Muscle of leg (tissue), 11 donors: ENCODE measurements around the gene CCDC117. TPM values are rescaled to one million over a fixed set of nuclear protein-coding genes. Genes with fewer than 3 reads are reported as not detected.
"Not testable (repeated sequence)": the region's sequence is repeated elsewhere in the genome, so short reads cannot be mapped to it uniquely, and the experiment has no call there.

Source experiments
- DNase-seq: peaks from one replicate; pipeline ENCODE4 v3.0.0; 2013
- H3K27ac ChIP-seq: one replicate; pipeline ENCODE4 v1.5.1; 2013; ENCODE audit warnings: mild to moderate bottlenecking, low read length, control low read depth
- H3K27me3 ChIP-seq: one replicate; pipeline ENCODE4 v1.6.1; 2013; ENCODE audit warnings: low read length; ENCODE audit not compliant: control insufficient read depth, insufficient read depth
- H3K36me3 ChIP-seq: one replicate; pipeline ENCODE4 v1.6.1; 2013; ENCODE audit warnings: low read length; ENCODE audit not compliant: control insufficient read depth, insufficient read depth
- H3K4me1 ChIP-seq: one replicate; pipeline ENCODE4 v1.6.1; 2013; ENCODE audit warnings: low read length; ENCODE audit not compliant: control insufficient read depth, insufficient read depth
- H3K4me3 ChIP-seq: one replicate; pipeline ENCODE4 v1.5.1; 2013; ENCODE audit warnings: low read length, control low read depth
- H3K9me3 ChIP-seq: replicated peaks from 2 replicates; pipeline ENCODE4 v1.6.1; 2013; ENCODE audit warnings: low read depth, low read length; ENCODE audit not compliant: control insufficient read depth
- WGBS: methylation state at CpG from one replicate; pipeline ENCODE4 v1.1.5; 2013; ENCODE audit warnings: missing lambda C conversion rate; ENCODE audit not compliant: insufficient coverage; 5-methylcytosine and 5-hydroxymethylcytosine counted together
- polyA plus RNA-seq, 8 donors: library from polyadenylated mRNA; unstranded; fragments of 120-200 nt; gene quantifications; one replicate each; pipeline versions ENCODE4 v1.2.1 to v1.2.3, GENCODE V29; 2013; ENCODE audit warnings: inconsistent platforms in 1 of 8, low replicate concordance in 1 of 8; ENCODE audit not compliant: insufficient read length in 8 of 8, insufficient read depth in 1 of 8
- total RNA-seq: library from RNA; stranded (reverse); fragments of 120-200 nt; gene quantifications from one replicate; pipeline ENCODE4 v1.2.4, GENCODE V29; 2013

Gene CCDC117
- total and polyA plus RNA-seq, 9 donors = 14.2 to 30.9 (median 22.9) TPM

GRCh38 chr22:28741200-28741784 is 31.2 kb upstream of the CCDC117 start:
- DNase-seq = no peak
- no peaks in the 10 kb centered on the region for H3K9me3 ChIP-seq
- H3K27me3 ChIP-seq = no peaks in the 10 kb centered on the region
- peak overlapping the region; percentile 92 for H3K4me3 ChIP-seq
- H3K36me3 ChIP-seq = peaks cover 25% of the 10 kb centered on the region
- peak overlapping the region; percentile 76 for H3K27ac ChIP-seq
- H3K4me1 ChIP-seq = peaks cover 11% of the 10 kb centered on the region
- WGBS = 6% methylated on average over 10 of the region's 18 CpGs

- Histone ChIP-seq H3K36me3 (peaks cover 32% of the 10 kb centered on the region), H3K4me3 (peak within 1 kb of the TSS; percentile 92), H3K9me3 (no peaks in the 10 kb centered on the region), H3K27me3 (no peaks in the 10 kb centered on the region), H3K27ac (peak within 1 kb of the TSS; percentile 99), H3K4me1 (peaks cover 11% of the 10 kb centered on the region)
- under 1% methylated on average over 44 of the region's 54 CpGs for WGBS
- DNase-seq = peak; percentile 100
Measured at GRCh38 chr22:28741785-28742561, 30.5 kb upstream of the CCDC117 start, which contains the start of the genes CHEK2 and HSCB. Gene CHEK2 (minus strand): TSS chr22:28741820. CDS start chr22:28734721, 7,099 bp downstream. Gene HSCB (plus strand): TSS chr22:28742039. CDS start chr22:28742096, 57 bp downstream.

- H3K36me3 ChIP-seq = peaks cover 38% of the 10 kb centered on the region
- no peak for DNase-seq
- under 1% methylated on average over 10 of the region's 10 CpGs for WGBS
- peak overlapping the region; percentile 99 for H3K27ac ChIP-seq
- H3K9me3 ChIP-seq = no peaks in the 10 kb centered on the region
- peaks cover 11% of the 10 kb centered on the region for H3K4me1 ChIP-seq
- peak overlapping the region; percentile 92 for H3K4me3 ChIP-seq
- H3K27me3 ChIP-seq = no peaks in the 10 kb centered on the region
Measured at GRCh38 chr22:28742562-28742962, 29.9 kb upstream of the CCDC117 start.

GRCh38 chr22:28743852-28744251 is 28.6 kb upstream of the CCDC117 start:
- WGBS = no CpG with 5 or more reads among the region's 3 CpGs
- no peak for DNase-seq
- no peaks in the 10 kb centered on the region for H3K27me3 ChIP-seq
- H3K9me3 ChIP-seq = no peaks in the 10 kb centered on the region
- peaks cover 49% of the 10 kb centered on the region for H3K36me3 ChIP-seq
- no peak overlapping the region for H3K4me3 ChIP-seq
- peaks cover 11% of the 10 kb centered on the region for H3K4me1 ChIP-seq
- no peak overlapping the region for H3K27ac ChIP-seq

GRCh38 chr22:28750471-28750881 is 22.0 kb upstream of the CCDC117 start:
- H3K4me3 ChIP-seq = no peak overlapping the region
- H3K9me3 ChIP-seq = no peaks in the 10 kb centered on the region
- no peaks in the 10 kb centered on the region for H3K27me3 ChIP-seq
- H3K4me1 ChIP-seq = no peaks in the 10 kb centered on the region
- WGBS = no CpG with 5 or more reads among the region's 6 CpGs
- peak; percentile 90 for DNase-seq
- H3K36me3 ChIP-seq = peaks cover 47% of the 10 kb centered on the region
- peak overlapping the region; percentile 84 for H3K27ac ChIP-seq

- WGBS = 100% methylated on average over 2 of the region's 3 CpGs
- H3K9me3 ChIP-seq, H3K4me1 ChIP-seq, H3K4me3 ChIP-seq, H3K27ac ChIP-seq, DNase-seq, H3K27me3 ChIP-seq: not testable (repeated sequence)
- peaks cover 16% of the 10 kb centered on the region for H3K36me3 ChIP-seq
Measured at GRCh38 chr22:28754512-28754911, 18.0 kb upstream of the CCDC117 start.

- Histone ChIP-seq H3K27ac (no peak overlapping the region), H3K27me3 (no peaks in the 10 kb centered on the region), H3K4me1 (no peaks in the 10 kb centered on the region), H3K36me3 (peaks cover 4% of the 10 kb centered on the region), H3K9me3 (no peaks in the 10 kb centered on the region), H3K4me3 (no peak overlapping the region)
- WGBS = no CpG with 5 or more reads among the region's 3 CpGs
- no peak for DNase-seq
Measured at GRCh38 chr22:28759861-28760560, 12.5 kb upstream of the CCDC117 start.

GRCh38 chr22:28761449-28761755 is 11.1 kb upstream of the CCDC117 start:
- no peak for DNase-seq
- 86% methylated on average over 7 of the region's 10 CpGs for WGBS
- H3K9me3 ChIP-seq = no peaks in the 10 kb centered on the region

GRCh38 chr22:28762000-28762399 is 10.5 kb upstream of the CCDC117 start:
- H3K27ac ChIP-seq, DNase-seq, H3K27me3 ChIP-seq, H3K4me3 ChIP-seq, H3K4me1 ChIP-seq, H3K9me3 ChIP-seq, H3K36me3 ChIP-seq: not testable (repeated sequence)
- 96% methylated on average over 4 of the region's 4 CpGs for WGBS

More at GRCh38 chr22:28761449-28761755, 11.1 kb upstream of the CCDC117 start:
- Histone ChIP-seq H3K27ac (no peak overlapping the region), H3K4me1 (no peaks in the 10 kb centered on the region), H3K27me3 (no peaks in the 10 kb centered on the region), H3K4me3 (no peak overlapping the region), H3K36me3 (peaks cover 4% of the 10 kb centered on the region)

GRCh38 chr22:28766628-28767027 is 5.9 kb upstream of the CCDC117 start:
- Histone ChIP-seq H3K27ac (no peak overlapping the region), H3K27me3 (no peaks in the 10 kb centered on the region), H3K36me3 (no peaks in the 10 kb centered on the region), H3K4me3 (no peak overlapping the region), H3K4me1 (no peaks in the 10 kb centered on the region), H3K9me3 (no peaks in the 10 kb centered on the region)
- WGBS = no CpG with 5 or more reads among the region's 3 CpGs
- no peak for DNase-seq
